Endodermal cell (in vitro differentiated cells): ENCODE measurements around the gene CPZ. TPM values are rescaled to one million over a fixed set of nuclear protein-coding genes. Genes with fewer than 3 reads are reported as not detected.

Source experiments
- DNase-seq: peaks from one replicate; pipeline ENCODE4 v3.0.0-alpha.2; 2017
- H3K27ac ChIP-seq: 2 replicates; pipeline ENCODE4 v1.5.1; 2013; ENCODE audit warnings: mild to moderate bottlenecking, low read depth, low read length, moderate library complexity
- H3K27me3 ChIP-seq: 2 replicates; pipeline ENCODE4 v1.6.1; 2013; ENCODE audit warnings: mild to moderate bottlenecking, low read length, moderate library complexity; ENCODE audit not compliant: insufficient read depth, control insufficient read depth, poor library complexity, severe bottlenecking
- H3K36me3 ChIP-seq: 2 replicates; pipeline ENCODE4 v1.7.0; 2013; ENCODE audit warnings: mild to moderate bottlenecking, low read length, moderate library complexity; ENCODE audit not compliant: control insufficient read depth, insufficient read depth
- H3K4me1 ChIP-seq: one replicate; pipeline ENCODE4 v1.7.0; 2013; ENCODE audit warnings: low read length; ENCODE audit not compliant: control insufficient read depth, insufficient read depth
- H3K4me3 ChIP-seq: 2 replicates; pipeline ENCODE4 v1.5.1; 2013; ENCODE audit warnings: mild to moderate bottlenecking, low read length, moderate library complexity
- H3K9ac ChIP-seq: 2 replicates; pipeline ENCODE4 v1.6.1; 2013; ENCODE audit warnings: mild to moderate bottlenecking, low read length, moderate library complexity; ENCODE audit not compliant: poor library complexity, severe bottlenecking; ENCODE audit errors: extremely low read depth
- H3K9me3 ChIP-seq: 2 replicates; pipeline ENCODE4 v1.6.1; 2013; ENCODE audit warnings: mild to moderate bottlenecking, low read length, moderate library complexity; ENCODE audit not compliant: control insufficient read depth
- H3K27ac Mint-ChIP-seq: 2 replicates; pipeline ENCODE4 v1.8.0; 2020; ENCODE audit warnings: mixed read lengths
- H3K27me3 Mint-ChIP-seq: 2 replicates; pipeline ENCODE4 v1.8.0; 2021; ENCODE audit warnings: mild to moderate bottlenecking, mixed read lengths; ENCODE audit not compliant: insufficient read depth
- H3K36me3 Mint-ChIP-seq: 2 replicates; pipeline ENCODE4 v1.8.0; 2020; ENCODE audit warnings: low read depth, mixed read lengths
- H3K4me1 Mint-ChIP-seq: 2 replicates; pipeline ENCODE4 v1.8.0; 2020; ENCODE audit warnings: mixed read lengths
- H3K4me3 Mint-ChIP-seq: 2 replicates; pipeline ENCODE4 v1.8.0; 2020; ENCODE audit warnings: mild to moderate bottlenecking, moderate library complexity, mixed read lengths
- H3K9me3 Mint-ChIP-seq: 2 replicates; pipeline ENCODE4 v1.8.0; 2020; ENCODE audit warnings: mild to moderate bottlenecking, mixed read lengths
- CTCF ChIP-seq: fragments of 200-600 bp; sonication (generic); conservative IDR thresholded peaks from 2 replicates; pipeline ENCODE4 v1.5.0; 2021; ENCODE audit warnings: antibody characterized with exemption, mild to moderate bottlenecking
- WGBS, 2 experiments: methylation state at CpG; one replicate each; pipeline versions ENCODE4 v1.1.5 to v1.1.7; 2013; ENCODE audit warnings: missing lambda C conversion rate in 2 of 2, mixed read lengths in 1 of 2; ENCODE audit not compliant: insufficient coverage in 1 of 2, insufficient read length in 1 of 2; 5-methylcytosine and 5-hydroxymethylcytosine counted together
- total RNA-seq, 2 donors: library from RNA; stranded (reverse); fragmentation: NEBNext Ultra II Directional in 1 of 2; extraction: Animal tissue kit (Norgen Biotek cat#: 25700) in 1 of 2; gene quantifications; 2 replicates in 1 of 2; 3 replicates in 1 of 2; pipeline ENCODE4 v1.2.1, GENCODE V29; 2021

CPZ gene
- total RNA-seq, 2 donors from 2014 or later: 23.9 to 33.6 TPM

DNA sequence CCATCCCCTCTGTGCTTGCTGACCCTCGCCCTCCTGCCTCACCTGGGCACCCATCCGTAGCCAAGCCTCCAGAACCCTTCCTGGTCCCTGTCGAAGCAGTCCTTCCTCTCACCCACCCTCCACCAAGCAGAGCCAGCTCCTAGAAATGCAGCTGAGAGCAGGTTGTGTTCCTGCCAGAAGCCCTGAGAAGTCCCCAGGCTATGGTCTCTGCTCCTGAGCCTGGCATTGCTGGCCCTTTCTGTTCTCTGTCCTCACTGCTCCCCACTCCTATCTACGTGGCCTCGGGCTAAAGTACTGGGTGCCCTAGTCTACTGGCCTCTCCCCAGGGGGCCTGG lies 2.1 kb upstream of the CPZ start:
- Mint-ChIP-seq H3K36me3 (no peaks in the 10 kb centered on the region), H3K4me3 (no peak overlapping the region), H3K27ac (no peak overlapping the region), H3K9me3 (no peaks in the 10 kb centered on the region), H3K4me1 (peaks cover 20% of the 10 kb centered on the region), H3K27me3 (peaks cover 31% of the 10 kb centered on the region)
- H3K9me3 ChIP-seq: no peaks in the 10 kb centered on the region
- peaks cover 6% of the 10 kb centered on the region for H3K27me3 ChIP-seq
- WGBS, 2 experiments: 87 to 95% methylated on average over 4 to 5 of the region's 5 CpGs
- H3K4me1 ChIP-seq: no peaks in the 10 kb centered on the region
- peaks cover 6% of the 10 kb centered on the region for H3K36me3 ChIP-seq
- no peak overlapping the region for H3K4me3 ChIP-seq
- no peak for DNase-seq
- H3K27ac ChIP-seq: no peak overlapping the region
- TF ChIP-seq CTCF: no peak
- no peak overlapping the region for H3K9ac ChIP-seq

GRCh38 chr4:8591114-8591513 lies 1.5 kb upstream of the CPZ start:
- Histone ChIP-seq H3K36me3 (peaks cover 6% of the 10 kb centered on the region), H3K4me3 (no peak overlapping the region), H3K9me3 (no peaks in the 10 kb centered on the region), H3K4me1 (no peaks in the 10 kb centered on the region), H3K9ac (no peak overlapping the region), H3K27me3 (peaks cover 6% of the 10 kb centered on the region), H3K27ac (no peak overlapping the region)
- no peak for TF ChIP-seq CTCF
- Mint-ChIP-seq H3K9me3 (no peaks in the 10 kb centered on the region), H3K27me3 (peaks cover 31% of the 10 kb centered on the region), H3K36me3 (no peaks in the 10 kb centered on the region), H3K27ac (no peak overlapping the region), H3K4me3 (no peak overlapping the region), H3K4me1 (peaks cover 20% of the 10 kb centered on the region)
- 93 to 94% methylated on average over 5 to 9 of the region's 9 CpGs for WGBS, 2 experiments
- no peak for DNase-seq

DNA sequence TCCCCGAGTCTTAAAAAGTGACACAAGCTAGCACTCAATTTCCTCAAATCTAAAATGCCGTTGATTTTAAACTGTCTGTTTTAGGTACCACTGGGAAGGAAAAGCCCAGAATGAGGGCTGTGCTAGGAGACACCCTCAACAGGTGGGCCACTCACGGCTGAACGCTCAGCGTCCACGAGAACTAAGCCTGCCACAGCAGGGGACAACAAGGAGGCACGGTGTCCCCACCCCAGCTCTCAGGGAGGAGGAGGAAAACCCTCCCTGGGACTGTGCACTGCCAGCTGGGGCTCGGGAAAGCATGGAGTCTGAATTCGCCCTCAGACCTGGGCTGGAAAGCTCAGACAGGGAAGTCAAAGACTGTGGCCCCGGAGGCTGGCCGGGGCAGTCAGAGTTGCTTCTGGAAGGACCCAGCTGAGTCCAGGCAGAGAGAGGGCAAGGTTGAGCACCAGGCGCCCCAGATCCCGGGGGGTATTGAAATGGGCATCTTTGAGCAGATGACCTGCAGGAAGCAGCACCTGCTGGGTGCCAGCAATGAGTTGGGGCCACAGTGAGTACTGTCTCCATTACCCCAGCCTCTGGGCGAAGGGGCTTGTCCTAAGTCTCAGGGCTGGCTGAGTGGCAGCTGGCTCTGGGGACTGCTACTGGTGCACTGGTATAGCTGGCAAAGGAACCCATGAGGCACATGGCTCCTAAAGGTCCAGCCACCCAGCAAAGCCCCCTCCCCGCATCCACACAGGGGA lies 769 bp upstream of the CPZ start:
- Histone ChIP-seq H3K4me3 (no peak overlapping the region), H3K27me3 (peaks cover 6% of the 10 kb centered on the region), H3K27ac (no peak overlapping the region), H3K4me1 (no peaks in the 10 kb centered on the region), H3K9me3 (no peaks in the 10 kb centered on the region), H3K36me3 (peaks cover 9% of the 10 kb centered on the region), H3K9ac (no peak overlapping the region)
- peaks cover 28% of the 10 kb centered on the region for H3K27me3 Mint-ChIP-seq
- DNase-seq: peak; percentile 70
- 73 to 80% methylated on average over 13 to 15 of the region's 15 CpGs for WGBS, 2 experiments
- no peak overlapping the region for H3K27ac Mint-ChIP-seq
- H3K36me3 Mint-ChIP-seq: no peaks in the 10 kb centered on the region
- TF ChIP-seq CTCF: no peak
- H3K4me3 Mint-ChIP-seq: peak overlapping the region; percentile 64
- H3K4me1 Mint-ChIP-seq: peaks cover 17% of the 10 kb centered on the region
- no peaks in the 10 kb centered on the region for H3K9me3 Mint-ChIP-seq
